SJSA1 (cell line): Measurements from ENCODE around the gene CHEK2. TPM values are rescaled to one million over a fixed set of nuclear protein-coding genes. Genes with fewer than 3 reads are reported as not detected.
A peak's percentile ranks its signal among the peaks of the same experiment; 100 is the strongest.
"Not testable (repeated sequence)": the region's sequence is repeated elsewhere in the genome, so short reads cannot be mapped to it uniquely, and the experiment has no call there.

Source experiments
- DNase-seq, 2 experiments: peaks; one replicate each; pipeline ENCODE4 v3.0.0-alpha.2; 2015 to 2020; ENCODE audit warnings: low spot score in 2 of 2, low read depth in 1 of 2
- H3K27ac ChIP-seq: fragments of 250-450 bp; sonication (Bioruptor Pico); 2 replicates; pipeline ENCODE4 v1.5.1; 2020; ENCODE audit warnings: mild to moderate bottlenecking, moderate library complexity
- H3K27me3 ChIP-seq: fragments of 250-450 bp; sonication (Bioruptor Pico); replicated peaks from 2 replicates; pipeline ENCODE4 v1.5.1; 2020; ENCODE audit warnings: mild to moderate bottlenecking, moderate library complexity
- H3K36me3 ChIP-seq: fragments of 250-450 bp; sonication (Bioruptor Pico); 2 replicates; pipeline ENCODE4 v1.5.1; 2020; ENCODE audit warnings: mild to moderate bottlenecking
- H3K4me1 ChIP-seq: fragments of 250-450 bp; sonication (Bioruptor Pico); replicated peaks from 2 replicates; pipeline ENCODE4 v1.6.1; 2021; ENCODE audit warnings: mild to moderate bottlenecking
- H3K4me3 ChIP-seq: fragments of 250-450 bp; sonication (Bioruptor Pico); 2 replicates; pipeline ENCODE4 v1.5.1; 2020; ENCODE audit warnings: mild to moderate bottlenecking
- H3K9me3 ChIP-seq: fragments of 250-450 bp; sonication (Bioruptor Pico); replicated peaks from 2 replicates; pipeline ENCODE4 v1.5.1; 2020; ENCODE audit warnings: mild to moderate bottlenecking
- total RNA-seq: library from RNA; depleted of rRNA; stranded (reverse); fragments of >200 nt; shearing (Covaris generic); gene quantifications from 2 replicates; pipeline ENCODE4 v1.2.3, GENCODE V29; 2014

Gene CHEK2
- total RNA-seq, 1 experiment from 2014 or later = 26.0 TPM

DNA sequence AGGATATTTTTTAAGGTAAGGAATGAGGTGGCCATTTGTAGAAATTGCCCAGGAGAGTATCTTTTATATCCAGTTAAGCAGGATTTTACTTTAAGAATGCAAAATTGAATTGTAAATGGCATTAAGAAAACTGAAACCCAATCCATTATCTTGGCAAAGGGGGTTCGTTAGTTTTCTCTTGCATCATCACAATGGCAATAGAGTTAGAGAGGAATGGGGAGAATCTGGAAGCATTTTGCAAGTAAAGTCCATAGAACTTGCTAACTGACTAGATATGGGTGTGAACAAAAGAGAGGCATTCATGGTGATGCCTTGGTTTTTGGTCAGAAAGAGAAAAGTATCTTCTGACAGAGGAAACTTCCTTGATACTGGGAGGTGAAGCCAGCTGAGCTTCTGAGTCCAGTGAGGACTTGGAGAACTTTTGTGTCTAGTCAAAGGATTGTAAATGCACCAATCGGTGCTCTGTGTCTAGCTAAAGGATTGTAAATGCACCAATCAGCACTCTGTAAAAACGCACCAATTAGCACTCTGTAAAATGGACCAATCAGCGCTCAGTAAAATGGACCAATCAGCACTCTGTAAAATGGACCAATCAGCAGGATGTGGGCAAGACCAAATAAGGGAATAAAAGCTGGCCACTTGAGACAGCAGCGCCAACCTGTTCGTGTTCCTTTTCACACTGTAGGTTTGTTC, 27.2 kb upstream of the CHEK2 start:
- Histone ChIP-seq H3K4me3 (no peak overlapping the region), H3K27me3 (no peaks in the 10 kb centered on the region), H3K36me3 (peaks cover 6% of the 10 kb centered on the region), H3K9me3 (peaks cover 8% of the 10 kb centered on the region; the same call in 1 of the 2 replicates), H3K4me1 (peaks cover 7% of the 10 kb centered on the region), H3K27ac (no peak overlapping the region)
- no peak for DNase-seq

GRCh38 chr22:28766628-28767027, 25.0 kb upstream of the CHEK2 start:
- H3K27ac ChIP-seq = no peak overlapping the region
- no peak for DNase-seq
- no peaks in the 10 kb centered on the region for H3K36me3 ChIP-seq
- peaks cover 8% of the 10 kb centered on the region; the same call in 1 of the 2 replicates for H3K9me3 ChIP-seq
- H3K4me1 ChIP-seq = no peaks in the 10 kb centered on the region
- no peak overlapping the region for H3K4me3 ChIP-seq
- H3K27me3 ChIP-seq = no peaks in the 10 kb centered on the region

DNA sequence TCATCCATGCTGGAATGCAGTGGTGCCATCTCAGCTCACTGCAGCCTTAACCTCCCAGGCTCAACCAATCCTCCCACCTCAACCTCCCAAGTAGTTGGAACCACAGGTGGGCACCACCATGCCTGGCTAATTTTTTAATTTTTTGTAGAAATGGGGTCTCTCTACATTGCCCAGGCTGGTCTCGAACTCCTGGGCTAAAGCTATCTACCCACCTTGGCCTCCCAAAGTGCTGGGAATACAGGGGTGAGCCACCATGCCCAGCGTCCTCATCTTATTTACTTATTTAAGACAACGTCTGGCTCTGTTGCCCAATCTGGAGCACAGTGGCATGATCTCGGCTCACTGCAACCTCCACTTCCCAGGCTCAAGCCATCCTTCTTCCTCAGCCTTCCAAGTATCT, 20.4 kb upstream of the CHEK2 start:
- not testable (repeated sequence) for H3K4me3 ChIP-seq, H3K27ac ChIP-seq, H3K27me3 ChIP-seq, H3K9me3 ChIP-seq, DNase-seq, H3K36me3 ChIP-seq
- H3K4me1 ChIP-seq = peaks cover 11% of the 10 kb centered on the region

DNA sequence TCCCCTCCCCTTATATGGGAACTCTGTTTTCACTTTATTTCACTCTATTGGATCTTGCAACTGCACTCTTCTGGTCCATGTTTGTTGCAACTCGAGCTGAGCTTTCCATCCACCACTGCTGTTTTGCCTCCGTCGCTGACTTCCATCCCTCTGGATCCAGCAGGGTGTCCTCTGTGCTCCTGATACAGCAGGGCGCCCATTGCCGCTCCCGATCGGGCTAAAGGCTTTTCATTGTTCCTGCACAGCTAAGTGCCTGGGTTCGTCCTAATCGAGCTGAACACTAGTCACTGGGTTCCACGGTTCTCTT, 19.8 kb upstream of the CHEK2 start:
- H3K4me1 ChIP-seq = peaks cover 11% of the 10 kb centered on the region
- H3K36me3 ChIP-seq = peaks cover 3% of the 10 kb centered on the region; the same call in 1 of the 2 replicates
- no peak overlapping the region for H3K4me3 ChIP-seq
- H3K9me3 ChIP-seq = no peaks in the 10 kb centered on the region; the same call in 1 of the 2 replicates
- no peak for DNase-seq
- no peak overlapping the region for H3K27ac ChIP-seq
- H3K27me3 ChIP-seq = no peaks in the 10 kb centered on the region

DNA sequence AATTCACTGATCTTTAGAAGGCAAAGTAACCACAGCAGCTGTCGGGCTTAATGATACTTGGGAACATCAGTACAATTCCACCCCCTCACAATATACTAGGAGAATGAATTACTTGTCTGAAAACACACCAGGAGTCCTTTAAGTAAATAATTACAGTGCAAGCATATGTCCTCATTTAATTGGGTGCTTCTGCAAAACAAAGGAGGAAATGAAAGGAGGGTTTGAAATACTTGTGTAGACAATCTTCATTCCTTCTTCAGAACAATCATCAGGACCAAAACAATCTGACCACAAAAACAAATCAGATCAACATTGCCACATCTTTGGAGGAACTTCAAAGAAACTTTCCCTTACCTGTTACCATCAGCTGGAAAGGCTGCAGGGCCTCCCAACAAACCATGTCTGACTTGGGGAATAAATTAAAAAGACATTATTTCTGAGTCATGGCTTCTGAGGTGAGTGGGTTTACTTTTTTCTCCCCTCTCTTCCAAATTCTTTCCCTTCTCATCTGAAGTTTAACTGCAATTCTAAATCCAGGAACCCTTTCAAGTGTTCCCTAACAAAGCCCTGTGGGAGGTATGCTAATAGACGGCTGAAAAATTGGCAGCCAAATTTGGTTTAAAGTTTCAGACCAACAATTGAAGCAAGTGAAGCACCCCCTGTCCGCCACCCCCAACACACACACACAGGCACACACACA, 18.4 kb upstream of the CHEK2 start:
- Histone ChIP-seq H3K27ac (no peak overlapping the region), H3K4me3 (no peak overlapping the region), H3K36me3 (peaks cover 3% of the 10 kb centered on the region; the same call in 1 of the 2 replicates), H3K9me3 (no peaks in the 10 kb centered on the region; the same call in 1 of the 2 replicates), H3K27me3 (no peaks in the 10 kb centered on the region), H3K4me1 (peaks cover 11% of the 10 kb centered on the region)
- peak in 1 of 2 experiments; percentile 34 for DNase-seq

DNA sequence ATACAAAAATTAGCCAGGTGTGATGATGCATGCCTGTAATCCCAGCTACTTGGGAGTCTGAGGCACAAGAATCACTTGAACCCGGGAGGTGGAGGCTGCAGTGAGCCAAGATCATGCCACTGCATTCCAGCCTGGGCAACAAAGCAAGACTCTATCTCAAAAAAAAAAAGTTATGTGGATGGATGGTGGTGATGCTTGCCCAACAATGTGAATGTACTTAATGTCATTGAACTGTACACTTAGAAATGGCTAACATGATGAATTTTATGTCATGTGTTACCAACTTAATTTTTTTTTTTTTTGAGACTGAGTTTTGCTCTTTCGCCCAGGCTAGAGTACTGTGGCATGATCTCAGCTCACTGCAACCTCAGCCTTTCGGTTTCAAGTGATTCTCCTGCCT, 12.9 kb upstream of the CHEK2 start:
- not testable (repeated sequence) for H3K27me3 ChIP-seq, H3K4me3 ChIP-seq, H3K4me1 ChIP-seq, DNase-seq, H3K9me3 ChIP-seq, H3K27ac ChIP-seq, H3K36me3 ChIP-seq

DNA sequence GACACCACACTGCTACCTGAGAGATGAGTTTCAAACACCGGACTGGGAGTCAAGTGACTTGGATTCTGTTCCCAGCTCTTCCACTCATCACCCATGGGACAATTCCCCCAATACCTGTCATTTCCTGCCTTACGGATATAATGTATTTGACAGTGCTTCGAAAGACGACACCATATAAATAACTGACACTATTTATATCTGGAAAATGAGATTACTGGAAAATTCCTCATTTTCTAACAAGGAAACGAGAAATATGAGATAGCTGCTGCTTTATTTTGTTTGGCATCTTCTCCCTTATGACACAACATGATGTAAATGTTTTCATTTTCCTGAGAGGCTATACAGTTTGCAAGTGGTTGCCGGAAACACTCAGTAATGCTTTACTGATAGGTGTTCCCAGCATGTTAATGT, 8.9 kb upstream of the CHEK2 start:
- DNase-seq = peak in 1 of 2 experiments; percentile 21
- H3K4me3 ChIP-seq = no peak overlapping the region

GRCh38 chr22:28743852-28744251, 2.2 kb upstream of the CHEK2 start:
- no peak overlapping the region for H3K4me3 ChIP-seq
- H3K4me1 ChIP-seq = peaks cover 20% of the 10 kb centered on the region
- DNase-seq = no peak
- no peaks in the 10 kb centered on the region for H3K9me3 ChIP-seq
- H3K36me3 ChIP-seq = peaks cover 48% of the 10 kb centered on the region
- H3K27ac ChIP-seq = no peak overlapping the region
- H3K27me3 ChIP-seq = no peaks in the 10 kb centered on the region

More for the DNA sequence above, 8.9 kb upstream of the CHEK2 start:
- Histone ChIP-seq H3K36me3 (peaks cover 28% of the 10 kb centered on the region), H3K27me3 (no peaks in the 10 kb centered on the region), H3K27ac (peak overlapping the region; percentile 28; the same call in 1 of the 2 replicates), H3K9me3 (no peaks in the 10 kb centered on the region), H3K4me1 (peaks cover 6% of the 10 kb centered on the region)

- Histone ChIP-seq H3K4me1 (peaks cover 26% of the 10 kb centered on the region), H3K27ac (peak overlapping the region; percentile 18), H3K27me3 (no peaks in the 10 kb centered on the region), H3K36me3 (peaks cover 46% of the 10 kb centered on the region), H3K9me3 (no peaks in the 10 kb centered on the region), H3K4me3 (peak overlapping the region; percentile 75)
- no peak for DNase-seq
These were observed 942 bp upstream of the CHEK2 start for GRCh38 chr22:28742562-28742962.

DNA sequence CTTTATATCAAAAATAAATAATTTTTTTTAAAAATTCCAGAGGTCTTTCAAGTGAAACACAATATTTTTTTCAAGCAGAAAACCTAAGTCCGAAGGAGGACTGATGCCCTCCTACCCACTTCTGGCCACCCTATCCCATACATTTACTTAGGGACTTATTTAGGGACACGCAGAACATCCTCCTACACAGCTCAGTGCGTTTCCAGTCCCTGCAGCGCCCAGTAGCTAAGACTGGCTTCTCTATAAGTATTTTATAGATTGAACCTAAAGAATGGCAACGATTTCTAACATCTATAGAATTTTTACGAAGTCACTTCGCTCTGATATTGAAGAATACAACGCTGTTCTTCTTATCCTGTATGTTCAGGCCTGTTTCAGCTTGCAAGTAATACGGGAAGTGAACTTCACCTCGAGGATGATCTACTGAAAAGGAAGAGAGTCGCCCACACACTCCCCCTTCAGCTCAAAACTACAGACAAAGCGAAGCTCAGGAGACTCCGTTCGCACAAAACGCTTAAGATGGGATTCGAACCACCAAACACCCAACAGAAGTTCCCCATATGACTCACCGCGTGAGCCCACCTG, 328 bp downstream of the CHEK2 start:
- no peak for DNase-seq
- peaks cover 34% of the 10 kb centered on the region for H3K36me3 ChIP-seq
- H3K9me3 ChIP-seq = no peaks in the 10 kb centered on the region
- peak overlapping the region; percentile 5; the same call in 1 of the 2 replicates for H3K27ac ChIP-seq
- H3K4me1 ChIP-seq = peaks cover 26% of the 10 kb centered on the region
- no peaks in the 10 kb centered on the region for H3K27me3 ChIP-seq
- H3K4me3 ChIP-seq = peak overlapping the region; percentile 75

- not testable (repeated sequence) for H3K4me3 ChIP-seq, H3K27me3 ChIP-seq, H3K9me3 ChIP-seq
- peaks cover 18% of the 10 kb centered on the region for H3K36me3 ChIP-seq
- DNase-seq = peak; percentile 53 to 56
- H3K27ac ChIP-seq = 0 out of 2 replicates have a peak overlapping the region, but pooled peaks have one; percentile 23
- H3K4me1 ChIP-seq = peaks cover 26% of the 10 kb centered on the region
These were observed 2.7 kb downstream of the CHEK2 start for GRCh38 chr22:28738876-28739275.

GRCh38 chr22:28737701-28738100, 3.9 kb downstream of the CHEK2 start:
- Histone ChIP-seq H3K9me3 (no peaks in the 10 kb centered on the region), H3K36me3 (peaks cover 15% of the 10 kb centered on the region), H3K4me3 (no peak overlapping the region), H3K27ac (no peak overlapping the region), H3K4me1 (peaks cover 19% of the 10 kb centered on the region), H3K27me3 (no peaks in the 10 kb centered on the region)
- DNase-seq = no peak

- H3K9me3 ChIP-seq = no peaks in the 10 kb centered on the region
- no peak overlapping the region for H3K27ac ChIP-seq
- DNase-seq = no peak
- H3K27me3 ChIP-seq = no peaks in the 10 kb centered on the region
- no peak overlapping the region for H3K4me3 ChIP-seq
- peaks cover 15% of the 10 kb centered on the region for H3K36me3 ChIP-seq
- H3K4me1 ChIP-seq = peaks cover 19% of the 10 kb centered on the region
These were observed 5.1 kb downstream of the CHEK2 start for GRCh38 chr22:28736301-28737155.
